ENCODE data around the gene TTLL6.

TTLL6 gene

GRCh38 chr17:48738803-48739526 lies 78.1 kb downstream of the TTLL6 start:
- DNase-seq (ENCODE audit: low read depth in 2 of 2): no peak

- DNase-seq (ENCODE audit: low read depth in 2 of 2): no peak
Observed at GRCh38 chr17:48738424-48738802, 78.6 kb downstream of the TTLL6 start.

GRCh38 chr17:48737330-48738043 lies 79.5 kb downstream of the TTLL6 start:
- DNase-seq (ENCODE audit: low read depth in 2 of 2): no peak

- DNase-seq (ENCODE audit: low read depth in 2 of 2): no peak
Observed at GRCh38 chr17:48735062-48735351, 82.0 kb downstream of the TTLL6 start.

GRCh38 chr17:48734333-48735061 lies 82.5 kb downstream of the TTLL6 start:
- DNase-seq (ENCODE audit: low read depth in 2 of 2): no peak

GRCh38 chr17:48733632-48734328 lies 83.2 kb downstream of the TTLL6 start:
- DNase-seq (ENCODE audit: low read depth in 2 of 2): no peak

- no peak for DNase-seq (ENCODE audit: low read depth in 2 of 2)
Observed at GRCh38 chr17:48732688-48733629, 84.1 kb downstream of the TTLL6 start.

- no peak for DNase-seq (ENCODE audit: low read depth in 2 of 2)
Observed at GRCh38 chr17:48731355-48731754, 85.7 kb downstream of the TTLL6 start.

- DNase-seq (ENCODE audit: low read depth in 2 of 2): no peak
Observed at GRCh38 chr17:48730240-48730550, 86.8 kb downstream of the TTLL6 start.

- no peak for DNase-seq (ENCODE audit: low read depth in 2 of 2)
Observed at GRCh38 chr17:48729335-48730239, 87.4 kb downstream of the TTLL6 start.

- DNase-seq (ENCODE audit: low read depth in 2 of 2): peak in 1 of 2 donors; percentile 19
Observed at GRCh38 chr17:48728232-48729231, 88.5 kb downstream of the TTLL6 start, which contains the start of gene HOXB13. TSS of gene HOXB13 (minus strand) at chr17:48728750. CDS start at chr17:48728593, 157 bp downstream.

- DNase-seq (ENCODE audit: low read depth in 2 of 2): no peak
Observed at GRCh38 chr17:48727415-48728175, 89.4 kb downstream of the TTLL6 start.

- DNase-seq (ENCODE audit: low read depth in 2 of 2): no peak
Observed at GRCh38 chr17:48726916-48727286, 90.1 kb downstream of the TTLL6 start.

- DNase-seq (ENCODE audit: low read depth in 2 of 2): no peak
Observed at GRCh38 chr17:48726114-48726915, 90.7 kb downstream of the TTLL6 start.

GRCh38 chr17:48725288-48726064 lies 91.6 kb downstream of the TTLL6 start:
- no peak for DNase-seq (ENCODE audit: low read depth in 2 of 2)

GRCh38 chr17:48725004-48725287 lies 92.1 kb downstream of the TTLL6 start:
- no peak for DNase-seq (ENCODE audit: low read depth in 2 of 2)
